GM12801 (cell line): ENCODE measurements around the gene PORCN.

ENCODE experiments used
- TF ChIP-seq, protein P1 (sequence below): IDR thresholded peaks from one replicate; pipeline ENCODE4 v1.5.1; 2011; ENCODE audit warnings: control low read depth; ENCODE audit not compliant: insufficient read length; ENCODE audit errors: extremely low read depth

The PORCN gene

DNA sequence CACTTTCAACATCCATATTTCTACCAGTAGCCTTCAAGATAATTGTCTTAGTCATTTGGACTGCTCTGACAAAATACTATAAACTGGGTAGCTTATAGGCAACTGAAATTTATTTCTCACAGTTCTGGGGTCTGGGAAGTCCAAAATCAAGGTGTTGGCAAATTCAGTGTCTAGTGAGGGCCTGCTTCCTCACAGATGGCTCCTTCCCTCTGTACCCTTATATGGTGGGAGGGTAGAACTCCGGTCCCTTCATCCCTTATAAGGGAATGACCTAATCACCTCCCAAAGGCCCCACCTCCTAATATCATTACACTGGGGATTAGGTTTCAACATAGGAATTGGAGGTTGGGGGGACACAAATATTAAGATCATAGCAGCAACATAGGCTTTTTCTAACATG lies 23.4 kb downstream of the PORCN start:
- TF ChIP-seq, protein P1, sequence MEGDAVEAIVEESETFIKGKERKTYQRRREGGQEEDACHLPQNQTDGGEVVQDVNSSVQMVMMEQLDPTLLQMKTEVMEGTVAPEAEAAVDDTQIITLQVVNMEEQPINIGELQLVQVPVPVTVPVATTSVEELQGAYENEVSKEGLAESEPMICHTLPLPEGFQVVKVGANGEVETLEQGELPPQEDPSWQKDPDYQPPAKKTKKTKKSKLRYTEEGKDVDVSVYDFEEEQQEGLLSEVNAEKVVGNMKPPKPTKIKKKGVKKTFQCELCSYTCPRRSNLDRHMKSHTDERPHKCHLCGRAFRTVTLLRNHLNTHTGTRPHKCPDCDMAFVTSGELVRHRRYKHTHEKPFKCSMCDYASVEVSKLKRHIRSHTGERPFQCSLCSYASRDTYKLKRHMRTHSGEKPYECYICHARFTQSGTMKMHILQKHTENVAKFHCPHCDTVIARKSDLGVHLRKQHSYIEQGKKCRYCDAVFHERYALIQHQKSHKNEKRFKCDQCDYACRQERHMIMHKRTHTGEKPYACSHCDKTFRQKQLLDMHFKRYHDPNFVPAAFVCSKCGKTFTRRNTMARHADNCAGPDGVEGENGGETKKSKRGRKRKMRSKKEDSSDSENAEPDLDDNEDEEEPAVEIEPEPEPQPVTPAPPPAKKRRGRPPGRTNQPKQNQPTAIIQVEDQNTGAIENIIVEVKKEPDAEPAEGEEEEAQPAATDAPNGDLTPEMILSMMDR, result no peak

DNA sequence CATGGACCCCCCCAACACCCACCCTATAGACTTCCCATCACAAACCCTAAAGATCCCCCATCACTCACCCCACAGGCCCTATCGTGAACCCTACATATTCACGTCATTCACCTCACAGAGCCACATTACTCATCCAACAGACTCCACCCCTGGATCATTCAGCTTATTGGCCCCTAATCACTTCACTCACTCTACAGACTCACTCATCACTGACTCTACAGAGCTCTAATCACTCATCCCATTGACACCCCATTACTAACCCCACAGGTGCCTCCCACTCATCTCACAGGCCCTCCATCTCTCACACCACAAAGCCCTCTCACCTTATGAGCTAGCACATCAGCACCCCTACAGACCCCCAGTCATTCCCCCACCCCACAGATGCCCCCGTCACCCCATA lies 24.4 kb downstream of the PORCN start:
- TF ChIP-seq, protein P1, result no peak

DNA sequence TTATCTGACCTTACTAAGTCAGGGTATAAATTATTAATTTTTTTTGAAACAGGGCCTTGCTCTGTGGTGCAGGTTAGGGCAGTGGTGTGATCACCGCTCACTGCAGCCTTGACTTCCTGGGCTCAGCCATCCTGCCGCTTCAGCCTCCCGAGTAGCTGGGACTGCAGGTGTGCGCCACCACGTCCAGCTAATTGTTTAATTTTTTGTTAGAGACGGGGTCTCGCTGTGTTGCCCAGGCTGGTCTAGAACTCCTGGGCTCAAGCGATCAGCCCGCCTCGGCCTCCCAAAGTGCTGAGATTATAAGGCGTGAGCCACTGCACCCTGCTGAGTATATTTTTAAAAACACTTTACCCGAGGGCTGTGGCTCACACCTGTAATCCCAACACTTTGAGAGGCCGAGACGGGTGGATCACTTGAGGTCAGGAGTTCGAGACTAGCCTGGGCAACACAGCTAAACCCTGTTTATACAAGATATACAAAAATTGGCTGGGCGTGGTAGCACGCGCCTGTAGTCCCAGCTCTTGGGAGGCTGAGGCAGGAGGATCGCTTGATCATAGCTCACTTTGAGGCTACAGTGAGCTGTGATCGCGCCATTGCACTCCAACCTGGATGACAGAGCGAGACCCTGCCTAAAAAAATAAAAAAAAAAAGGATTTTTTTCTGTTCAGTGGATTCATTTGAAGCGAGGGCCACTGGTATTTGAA lies 30.0 kb downstream of the PORCN start:
- TF ChIP-seq, protein P1, result no peak

DNA sequence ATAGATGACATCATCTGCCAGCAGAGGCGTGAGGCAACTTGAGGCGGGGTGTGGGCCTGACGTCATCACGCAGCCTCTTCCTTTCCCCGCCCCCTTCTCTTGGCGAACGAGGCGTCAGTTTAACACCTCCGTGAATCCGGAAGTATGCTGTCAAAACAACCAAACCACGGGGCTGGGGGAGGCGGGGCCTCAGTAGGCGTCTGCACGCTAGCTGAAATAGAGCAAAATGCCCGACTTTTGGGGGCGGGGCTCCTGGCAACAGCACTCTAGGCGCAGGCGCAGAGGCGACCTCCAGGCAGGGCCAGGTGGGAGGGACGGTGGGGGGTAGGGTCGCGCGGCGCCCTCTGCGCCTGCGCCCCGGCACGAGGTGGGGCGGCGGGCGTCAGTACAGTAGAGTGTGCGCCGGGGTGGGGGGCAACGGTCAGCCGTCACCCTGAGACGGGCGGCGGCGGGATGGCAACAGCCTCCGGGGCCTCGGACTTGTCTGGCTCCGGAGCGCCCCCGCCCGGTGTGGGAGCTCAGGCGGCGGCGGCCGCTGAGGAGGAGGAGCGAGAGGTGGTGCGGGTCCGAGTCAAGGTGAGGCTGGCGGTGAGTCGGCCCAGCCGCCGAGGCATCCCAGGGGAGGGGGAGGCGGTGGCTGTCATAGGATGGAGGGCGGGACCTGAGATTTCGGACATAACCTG lies 30.7 kb downstream of the PORCN start, which contains the start of gene TBC1D25:
Gene TBC1D25, plus strand, starts transcription at position 370 of the 683 bp plus-strand sequence. Its CDS starts 84 bp downstream, at position 454.
- TF ChIP-seq, protein P1, result no peak

DNA sequence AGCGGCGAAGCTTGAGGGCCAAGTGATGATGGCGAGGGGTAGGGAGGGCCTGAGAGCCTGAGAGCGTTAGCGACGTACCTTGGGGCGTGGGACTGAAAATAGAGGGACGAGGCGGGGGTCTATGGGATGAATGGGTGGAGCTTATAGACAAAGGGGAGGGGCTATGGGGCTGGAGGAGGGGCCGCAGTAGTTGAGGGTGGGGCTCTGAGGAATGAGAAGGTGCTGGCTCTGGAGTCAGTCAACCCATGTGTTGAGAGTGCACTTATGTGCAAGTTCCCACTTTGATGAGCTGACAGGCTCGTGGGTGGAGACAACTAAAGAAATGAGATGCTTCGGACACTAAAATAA lies 31.2 kb downstream of the PORCN start:
- TF ChIP-seq, protein P1, result no peak

DNA sequence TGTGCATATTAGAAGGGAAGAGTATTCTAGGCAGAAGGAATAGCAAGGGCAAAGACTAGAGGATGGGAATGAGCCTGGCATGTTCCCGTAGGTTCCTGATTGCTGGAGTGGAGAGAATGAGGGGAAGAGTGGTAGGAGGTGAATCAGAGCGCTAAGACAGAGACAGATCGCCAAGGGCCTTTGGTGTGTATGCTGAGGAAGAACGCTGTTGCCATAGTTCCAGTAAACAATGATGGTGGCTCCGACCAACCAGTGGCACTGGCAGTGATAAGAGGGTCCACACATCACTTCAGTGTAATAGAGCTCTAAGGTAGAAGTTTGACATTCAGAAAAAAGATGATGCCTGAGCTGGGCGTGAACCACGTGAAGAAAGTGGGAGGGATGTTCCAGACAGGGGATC lies 31.7 kb downstream of the PORCN start:
- TF ChIP-seq, protein P1, result no peak

DNA sequence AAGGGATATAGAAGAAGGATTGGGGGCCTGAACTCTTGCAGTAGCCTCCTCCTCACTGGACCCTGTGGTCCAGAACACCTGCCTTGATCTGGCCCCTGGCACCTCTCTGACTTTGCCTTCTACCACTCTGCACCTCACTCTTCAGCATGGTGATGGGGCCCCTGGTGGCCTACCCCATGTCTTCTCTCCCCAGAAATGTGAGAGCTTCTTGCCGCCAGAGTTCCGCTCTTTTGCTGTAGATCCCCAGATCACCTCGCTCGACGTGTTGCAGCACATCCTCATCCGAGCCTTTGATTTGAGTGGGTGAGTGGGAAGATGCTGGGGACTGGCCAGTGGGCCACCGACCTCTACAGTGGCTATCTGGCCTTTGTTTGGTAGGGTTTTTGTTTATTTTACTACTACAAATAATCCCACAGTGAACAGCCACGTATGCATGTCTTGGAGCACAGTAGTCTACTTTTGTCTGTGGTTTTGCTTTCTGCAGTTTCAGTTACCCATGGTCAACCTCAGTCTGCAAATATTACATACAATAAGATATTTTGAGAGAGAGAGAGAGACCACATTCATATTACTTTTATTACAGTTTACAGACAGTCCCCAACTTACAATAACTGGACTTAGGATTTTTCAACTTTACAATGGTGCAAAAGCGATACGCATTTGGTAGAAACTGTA lies 32.5 kb downstream of the PORCN start:
- TF ChIP-seq, protein P1, result no peak
